ENCODE data around the gene DRC1.

The DRC1 gene

GRCh38 chr2:26442301-26442700 lies 40.6 kb downstream of the DRC1 start:
- WGBS, 2 experiments (ENCODE audit: insufficient coverage in 2 of 2), result 87 to 100% methylated on average over 1 of the region's 2 CpGs
- H3K27ac ChIP-seq (ENCODE audit: low read depth, low read length, severe bottlenecking), result no peak overlapping the region
- no peaks in the 10 kb centered on the region for H3K9me3 ChIP-seq (ENCODE audit: control insufficient read depth, low read length)
- peaks cover 14% of the 10 kb centered on the region for H3K4me1 ChIP-seq (ENCODE audit: control insufficient read depth, insufficient read depth, low read length, poor library complexity, severe bottlenecking)
- H3K36me3 ChIP-seq (ENCODE audit: control insufficient read depth, insufficient read depth, low read length), result no peaks in the 10 kb centered on the region
- H3K4me3 ChIP-seq (ENCODE audit: extremely low read depth, insufficient read depth, low read length, poor library complexity, severe bottlenecking), result no peak overlapping the region

GRCh38 chr2:26442707-26443106 lies 41.0 kb downstream of the DRC1 start:
- H3K27ac ChIP-seq (ENCODE audit: low read depth, low read length, severe bottlenecking), result no peak overlapping the region

GRCh38 chr2:26444236-26444635 lies 42.5 kb downstream of the DRC1 start:
- Histone ChIP-seq H3K4me3 (ENCODE audit: extremely low read depth, insufficient read depth, low read length, poor library complexity, severe bottlenecking) (no peak overlapping the region), H3K9me3 (ENCODE audit: control insufficient read depth, low read length) (no peaks in the 10 kb centered on the region), H3K27ac (ENCODE audit: low read depth, low read length, severe bottlenecking) (no peak overlapping the region), H3K4me1 (ENCODE audit: control insufficient read depth, insufficient read depth, low read length, poor library complexity, severe bottlenecking) (peaks cover 6% of the 10 kb centered on the region), H3K36me3 (ENCODE audit: control insufficient read depth, insufficient read depth, low read length) (no peaks in the 10 kb centered on the region)
- WGBS, 2 experiments (ENCODE audit: insufficient coverage in 2 of 2), result 90 to 95% methylated on average over 7 of the region's 7 CpGs

More at GRCh38 chr2:26442707-26443106, 41.0 kb downstream of the DRC1 start:
- Histone ChIP-seq H3K4me1 (ENCODE audit: control insufficient read depth, insufficient read depth, low read length, poor library complexity, severe bottlenecking) (peaks cover 14% of the 10 kb centered on the region), H3K4me3 (ENCODE audit: extremely low read depth, insufficient read depth, low read length, poor library complexity, severe bottlenecking) (no peak overlapping the region), H3K9me3 (ENCODE audit: control insufficient read depth, low read length) (no peaks in the 10 kb centered on the region), H3K36me3 (ENCODE audit: control insufficient read depth, insufficient read depth, low read length) (no peaks in the 10 kb centered on the region)
- WGBS, 2 experiments (ENCODE audit: insufficient coverage in 2 of 2), result 86 to 92% methylated on average over 2 to 3 of the region's 3 CpGs

GRCh38 chr2:26448651-26449050 lies 46.9 kb downstream of the DRC1 start:
- Histone ChIP-seq H3K9me3 (ENCODE audit: control insufficient read depth, low read length) (no peaks in the 10 kb centered on the region), H3K4me1 (ENCODE audit: control insufficient read depth, insufficient read depth, low read length, poor library complexity, severe bottlenecking) (no peaks in the 10 kb centered on the region), H3K4me3 (ENCODE audit: extremely low read depth, insufficient read depth, low read length, poor library complexity, severe bottlenecking) (no peak overlapping the region), H3K36me3 (ENCODE audit: control insufficient read depth, insufficient read depth, low read length) (no peaks in the 10 kb centered on the region), H3K27ac (ENCODE audit: low read depth, low read length, severe bottlenecking) (no peak overlapping the region)
- WGBS, 2 experiments (ENCODE audit: insufficient coverage in 2 of 2), result 82 to 100% methylated on average over 6 to 9 of the region's 9 CpGs

- H3K27ac ChIP-seq (ENCODE audit: low read depth, low read length, severe bottlenecking), result no peak overlapping the region
- no peaks in the 10 kb centered on the region for H3K36me3 ChIP-seq (ENCODE audit: control insufficient read depth, insufficient read depth, low read length)
- no peaks in the 10 kb centered on the region for H3K9me3 ChIP-seq (ENCODE audit: control insufficient read depth, low read length)
- WGBS, 2 experiments (ENCODE audit: insufficient coverage in 2 of 2), result 89 to 91% methylated on average over 6 to 8 of the region's 10 CpGs
- H3K4me3 ChIP-seq (ENCODE audit: extremely low read depth, insufficient read depth, low read length, poor library complexity, severe bottlenecking), result no peak overlapping the region
- H3K4me1 ChIP-seq (ENCODE audit: control insufficient read depth, insufficient read depth, low read length, poor library complexity, severe bottlenecking), result no peaks in the 10 kb centered on the region
Measured at GRCh38 chr2:26449278-26450030, 47.7 kb downstream of the DRC1 start.

GRCh38 chr2:26450031-26450635 lies 48.4 kb downstream of the DRC1 start:
- 91 to 95% methylated on average over 10 to 12 of the region's 13 CpGs for WGBS, 2 experiments (ENCODE audit: insufficient coverage in 2 of 2)
- H3K9me3 ChIP-seq (ENCODE audit: control insufficient read depth, low read length), result no peaks in the 10 kb centered on the region
- H3K27ac ChIP-seq (ENCODE audit: low read depth, low read length, severe bottlenecking), result no peak overlapping the region
- no peaks in the 10 kb centered on the region for H3K36me3 ChIP-seq (ENCODE audit: control insufficient read depth, insufficient read depth, low read length)
- H3K4me1 ChIP-seq (ENCODE audit: control insufficient read depth, insufficient read depth, low read length, poor library complexity, severe bottlenecking), result no peaks in the 10 kb centered on the region
- no peak overlapping the region for H3K4me3 ChIP-seq (ENCODE audit: extremely low read depth, insufficient read depth, low read length, poor library complexity, severe bottlenecking)

GRCh38 chr2:26451700-26452099 lies 50.0 kb downstream of the DRC1 start:
- Histone ChIP-seq H3K4me1 (ENCODE audit: control insufficient read depth, insufficient read depth, low read length, poor library complexity, severe bottlenecking) (peaks cover 5% of the 10 kb centered on the region), H3K27ac (ENCODE audit: low read depth, low read length, severe bottlenecking) (no peak overlapping the region), H3K36me3 (ENCODE audit: control insufficient read depth, insufficient read depth, low read length) (no peaks in the 10 kb centered on the region), H3K9me3 (ENCODE audit: control insufficient read depth, low read length) (no peaks in the 10 kb centered on the region), H3K4me3 (ENCODE audit: extremely low read depth, insufficient read depth, low read length, poor library complexity, severe bottlenecking) (no peak overlapping the region)
- no CpG with 5 or more reads among the region's 1 CpG for WGBS, 2 experiments (ENCODE audit: insufficient coverage in 2 of 2)

GRCh38 chr2:26453421-26454329 lies 52.0 kb downstream of the DRC1 start:
- Histone ChIP-seq H3K4me1 (ENCODE audit: control insufficient read depth, insufficient read depth, low read length, poor library complexity, severe bottlenecking) (peaks cover 16% of the 10 kb centered on the region), H3K27ac (ENCODE audit: low read depth, low read length, severe bottlenecking) (no peak overlapping the region), H3K36me3 (ENCODE audit: control insufficient read depth, insufficient read depth, low read length) (no peaks in the 10 kb centered on the region), H3K9me3 (ENCODE audit: control insufficient read depth, low read length) (no peaks in the 10 kb centered on the region), H3K4me3 (ENCODE audit: extremely low read depth, insufficient read depth, low read length, poor library complexity, severe bottlenecking) (no peak overlapping the region)
- 82 to 87% methylated on average over 8 to 10 of the region's 11 CpGs for WGBS, 2 experiments (ENCODE audit: insufficient coverage in 2 of 2)

- no peaks in the 10 kb centered on the region for H3K36me3 ChIP-seq (ENCODE audit: control insufficient read depth, insufficient read depth, low read length)
- H3K9me3 ChIP-seq (ENCODE audit: control insufficient read depth, low read length), result no peaks in the 10 kb centered on the region
- H3K4me1 ChIP-seq (ENCODE audit: control insufficient read depth, insufficient read depth, low read length, poor library complexity, severe bottlenecking), result peaks cover 16% of the 10 kb centered on the region
- no peak overlapping the region for H3K27ac ChIP-seq (ENCODE audit: low read depth, low read length, severe bottlenecking)
- WGBS, 2 experiments (ENCODE audit: insufficient coverage in 2 of 2), result 90 to 98% methylated on average over 9 of the region's 10 CpGs
- H3K4me3 ChIP-seq (ENCODE audit: extremely low read depth, insufficient read depth, low read length, poor library complexity, severe bottlenecking), result no peak overlapping the region
Measured at GRCh38 chr2:26454561-26455001, 52.9 kb downstream of the DRC1 start.

- 84 to 93% methylated on average over 9 to 11 of the region's 11 CpGs for WGBS, 2 experiments (ENCODE audit: insufficient coverage in 2 of 2)
Measured at GRCh38 chr2:26455037-26455669, 53.4 kb downstream of the DRC1 start.

More at GRCh38 chr2:26455037-26455669, 53.4 kb downstream of the DRC1 start:
- Histone ChIP-seq H3K27ac (ENCODE audit: low read depth, low read length, severe bottlenecking) (no peak overlapping the region), H3K36me3 (ENCODE audit: control insufficient read depth, insufficient read depth, low read length) (no peaks in the 10 kb centered on the region), H3K4me3 (ENCODE audit: extremely low read depth, insufficient read depth, low read length, poor library complexity, severe bottlenecking) (no peak overlapping the region), H3K9me3 (ENCODE audit: control insufficient read depth, low read length) (no peaks in the 10 kb centered on the region), H3K4me1 (ENCODE audit: control insufficient read depth, insufficient read depth, low read length, poor library complexity, severe bottlenecking) (peaks cover 16% of the 10 kb centered on the region)
